IMR-90 (cell line): Measurements from ENCODE around the gene MCTP2. TPM values are rescaled to one million over a fixed set of nuclear protein-coding genes. Genes with fewer than 3 reads are reported as not detected.

Experiments used
- ATAC-seq: fragments of 200-7000 bp; cut with Tn5 transposase; 2 replicates; pipeline ENCODE4 v1.9.1; 2020; ENCODE audit warnings: low read depth, mild to moderate bottlenecking, moderate library complexity
- BruUV-seq: library from RNA; stranded (reverse); fragments of 400-500 nt; replicated peaks from 2 replicates; lab custom pipeline; 2021; lab: Mats Ljungman, UMichigan
- CTCF ChIA-PET: fragments of 300-600 bp; formaldehyde crosslinking; extraction: SDS; loops from one replicate; lab custom pipeline; 2021; ENCODE audit warnings: antibody characterized with exemption; lab: Yijun Ruan, JAX
- POLR2A ChIA-PET: fragments of 300-600 bp; sonication (Branson Sonifier 250); formaldehyde crosslinking; loops from one replicate; lab custom pipeline; 2022; ENCODE audit warnings: antibody characterized with exemption; ENCODE audit not compliant: unreplicated experiment; lab: Charles Lee
- DNase-seq: peaks from one replicate; pipeline ENCODE4 v3.0.0; 2013
- H2AFZ ChIP-seq: replicated peaks from 2 replicates; pipeline ENCODE3; 2013; ENCODE audit warnings: low read length, mild to moderate bottlenecking; ENCODE audit not compliant: poor library complexity
- H2AK5ac ChIP-seq: 2 replicates; pipeline ENCODE4 v1.6.1; 2013; ENCODE audit warnings: low read depth, low read length, inconsistent platforms
- H2AK9ac ChIP-seq: replicated peaks from 2 replicates; pipeline ENCODE3; 2013; ENCODE audit warnings: mild to moderate bottlenecking, low read depth, low read length, moderate library complexity; ENCODE audit not compliant: poor library complexity
- H2BK120ac ChIP-seq: 2 replicates; pipeline ENCODE4 v1.6.1; 2013; ENCODE audit warnings: low read depth, low read length, inconsistent platforms
- H2BK15ac ChIP-seq: 3 replicates; pipeline ENCODE4 v1.6.1; 2013; ENCODE audit warnings: low read depth, low read length, inconsistent platforms
- H2BK20ac ChIP-seq: 2 replicates; pipeline ENCODE4 v1.6.1; 2013; ENCODE audit warnings: low read depth, mild to moderate bottlenecking, inconsistent platforms, low read length, moderate library complexity
- H2BK5ac ChIP-seq: 2 replicates; pipeline ENCODE4 v1.6.1; 2013; ENCODE audit warnings: mild to moderate bottlenecking, low read depth, low read length, inconsistent platforms; ENCODE audit not compliant: poor library complexity, severe bottlenecking
- H3K14ac ChIP-seq: replicated peaks from 2 replicates; pipeline ENCODE4 v1.6.1; 2013; ENCODE audit warnings: low read depth, low read length, inconsistent platforms
- H3K18ac ChIP-seq: 2 replicates; pipeline ENCODE4 v1.6.1; 2013; ENCODE audit warnings: low read depth, low read length, control low read depth
- H3K23ac ChIP-seq: 2 replicates; pipeline ENCODE4 v1.6.1; 2013; ENCODE audit warnings: low read depth, low read length, inconsistent platforms
- H3K27ac ChIP-seq: 2 replicates; pipeline ENCODE4 v1.5.1; 2013; ENCODE audit warnings: mild to moderate bottlenecking, control low read depth, low read length; ENCODE audit not compliant: insufficient read depth
- H3K27me3 ChIP-seq: 2 replicates; pipeline ENCODE4 v1.6.1; 2013; ENCODE audit warnings: low read length; ENCODE audit not compliant: control insufficient read depth, insufficient read depth
- H3K36me3 ChIP-seq: 2 replicates; pipeline ENCODE4 v1.6.1; 2013; ENCODE audit warnings: low read length, mixed read lengths; ENCODE audit not compliant: control insufficient read depth, insufficient read depth
- H3K4ac ChIP-seq: 2 replicates; pipeline ENCODE4 v1.6.1; 2013; ENCODE audit warnings: low read depth, low read length, inconsistent platforms
- H3K4me1 ChIP-seq: 2 replicates; pipeline ENCODE4 v1.6.1; 2013; ENCODE audit warnings: low read length, mixed read lengths; ENCODE audit not compliant: control insufficient read depth, insufficient read depth
- H3K4me2 ChIP-seq: 2 replicates; pipeline ENCODE4 v1.6.1; 2013; ENCODE audit warnings: low read depth, mild to moderate bottlenecking, control low read depth, low read length, moderate library complexity
- H3K4me3 ChIP-seq: 2 replicates; pipeline ENCODE4 v1.5.1; 2013; ENCODE audit warnings: low read depth, mild to moderate bottlenecking, control low read depth, low read length, moderate library complexity; ENCODE audit not compliant: insufficient read depth
- H3K56ac ChIP-seq: 2 replicates; pipeline ENCODE4 v1.6.1; 2013; ENCODE audit warnings: low read length, inconsistent platforms; ENCODE audit not compliant: insufficient read depth; ENCODE audit errors: extremely low read depth
- H3K79me1 ChIP-seq, 2 experiments: 2 replicates each; pipeline ENCODE4 v1.6.1; 2013; ENCODE audit warnings: low read length in 2 of 2, inconsistent platforms in 1 of 2, low read depth in 1 of 2
- H3K9ac ChIP-seq: 2 replicates; pipeline ENCODE4 v1.6.1; 2013; ENCODE audit warnings: low read depth, low read length, control low read depth
- H3K9me1 ChIP-seq: 2 replicates; pipeline ENCODE4 v1.6.1; 2013; ENCODE audit warnings: low read length, inconsistent platforms; ENCODE audit not compliant: insufficient read depth
- H3K9me3 ChIP-seq: 2 replicates; pipeline ENCODE4 v1.6.1; 2013; ENCODE audit warnings: low read length; ENCODE audit not compliant: control insufficient read depth, insufficient read depth
- H4K20me1 ChIP-seq: 2 replicates; pipeline ENCODE4 v1.6.1; 2013; ENCODE audit warnings: low read length, inconsistent platforms; ENCODE audit not compliant: insufficient read depth
- H4K5ac ChIP-seq: 2 replicates; pipeline ENCODE4 v1.6.1; 2013; ENCODE audit warnings: mild to moderate bottlenecking, low read depth, low read length, control low read depth
- H4K8ac ChIP-seq, 2 experiments: 2 replicates each; pipeline ENCODE4 v1.6.1; 2013; ENCODE audit warnings: low read depth in 2 of 2, low read length in 2 of 2, control low read depth in 1 of 2, inconsistent platforms in 1 of 2
- H4K91ac ChIP-seq: 2 replicates; pipeline ENCODE4 v1.6.1; 2013; ENCODE audit warnings: low read depth, low read length, inconsistent platforms; ENCODE audit not compliant: insufficient read depth
- BHLHE40 ChIP-seq: fragments of 150-350 bp; IDR thresholded peaks from 2 replicates; pipeline ENCODE4 v1.6.1; 2016; ENCODE audit warnings: mild to moderate bottlenecking, low read depth, low read length
- CEBPB ChIP-seq: IDR thresholded peaks from 2 replicates; pipeline ENCODE4 v1.6.1; 2012; ENCODE audit warnings: low read depth, low read length, improper control_type of control experiment
- CHD1 ChIP-seq: IDR thresholded peaks from 2 replicates; pipeline ENCODE4 v1.6.1; 2012; ENCODE audit warnings: low read depth, low read length, improper control_type of control experiment
- CTCF ChIP-seq: conservative IDR thresholded peaks from 2 replicates; pipeline ENCODE4 v1.5.1; 2012; ENCODE audit warnings: mild to moderate bottlenecking, low read depth, low read length, improper control_type of control experiment
- ELK1 ChIP-seq: fragments of 150-350 bp; IDR thresholded peaks from 2 replicates; pipeline ENCODE4 v1.6.1; 2016; ENCODE audit warnings: low read depth, mild to moderate bottlenecking, low read length, moderate library complexity, borderline replicate concordance
- FOS ChIP-seq: fragments of 150-350 bp; IDR thresholded peaks from 2 replicates; pipeline ENCODE4 v1.6.1; 2016; ENCODE audit warnings: low read depth, low read length
- MAZ ChIP-seq: IDR thresholded peaks from 2 replicates; pipeline ENCODE4 v1.6.1; 2012; ENCODE audit warnings: low read depth, mild to moderate bottlenecking, low read length, improper control_type of control experiment, moderate library complexity, borderline replicate concordance
- MXI1 ChIP-seq: IDR thresholded peaks from 2 replicates; pipeline ENCODE4 v1.6.1; 2012; ENCODE audit warnings: low read depth, mild to moderate bottlenecking, low read length, moderate library complexity, borderline replicate concordance
- NFE2L2 ChIP-seq: fragments of 150-350 bp; IDR thresholded peaks from 2 replicates; pipeline ENCODE4 v1.6.1; 2016; ENCODE audit warnings: low read depth, mild to moderate bottlenecking, low read length
- POLR2A ChIP-seq: IDR thresholded peaks from 2 replicates; pipeline ENCODE4 v1.6.1; 2012; ENCODE audit warnings: mild to moderate bottlenecking, low read depth, low read length
- RAD21 ChIP-seq: IDR thresholded peaks from 2 replicates; pipeline ENCODE4 v1.6.1; 2012; ENCODE audit warnings: low read length, improper control_type of control experiment
- RCOR1 ChIP-seq: IDR thresholded peaks from 2 replicates; pipeline ENCODE4 v1.6.1; 2012; ENCODE audit warnings: mild to moderate bottlenecking, low read length, improper control_type of control experiment; ENCODE audit not compliant: insufficient replicate concordance
- RFX5 ChIP-seq: IDR thresholded peaks from 2 replicates; pipeline ENCODE4 v1.8.0; 2012; ENCODE audit warnings: low read depth, mild to moderate bottlenecking, low read length, moderate library complexity
- SMC3 ChIP-seq: fragments of 150-350 bp; IDR thresholded peaks from 2 replicates; pipeline ENCODE4 v1.6.1; 2016; ENCODE audit warnings: low read depth, mild to moderate bottlenecking, antibody characterized with exemption, low read length, moderate library complexity
- USF2 ChIP-seq: fragments of 150-350 bp; IDR thresholded peaks from 2 replicates; pipeline ENCODE4 v1.6.1; 2017; ENCODE audit warnings: mild to moderate bottlenecking, antibody characterized with exemption, low read length, low read depth
- WGBS, 2 experiments: methylation state at CpG; one replicate each; pipeline versions ENCODE4 v1.1.5 to v1.1.7; 2013; ENCODE audit warnings: missing lambda C conversion rate in 2 of 2; ENCODE audit not compliant: insufficient read length in 1 of 2; ENCODE audit errors: extremely low coverage in 2 of 2; 5-methylcytosine and 5-hydroxymethylcytosine counted together
- dilution Hi-C: fragments of 300-500 bp; cut with HindIII; formaldehyde crosslinking; loops from one replicate; pipeline ENCODE4 v1.14.3; 2018; ENCODE audit warnings: low sequenced_read_pairs; ENCODE audit not compliant: unreplicated experiment
- in situ Hi-C: fragments of 300-500 bp; cut with MboI; formaldehyde crosslinking; loops from 3 replicates; pipeline ENCODE4 v1.14.3; 2019; ENCODE audit warnings: low sequenced_read_pairs, inconsistent platforms, mixed read lengths
- intact Hi-C: fragments of 100-400 bp; cut with micrococcal nuclease; formaldehyde crosslinking; loops from 2 replicates; pipeline ENCODE4 v1.10.0; 2022
- polyA plus RNA-seq, 3 experiments: library from polyadenylated mRNA; depleted of rRNA; stranded (reverse); fragments of >200 nt; gene quantifications; 2 replicates each; pipeline ENCODE4 v1.2.3, GENCODE V29; 2012; ENCODE audit warnings: low replicate concordance in 1 of 3
- total RNA-seq: library from RNA; depleted of rRNA; stranded (reverse); fragments of >200 nt; gene quantifications from 2 replicates; pipeline ENCODE4 v1.2.3, GENCODE V29; 2012

The MCTP2 gene
- total and polyA plus RNA-seq, 2 of the 4 experiments (the other 2 are of a cell fraction), result 5.1 to 9.9 TPM

- no peak for ATAC-seq
Observed at GRCh38 chr15:94331731-94332130, 100.4 kb downstream of the MCTP2 start.

More at GRCh38 chr15:94331731-94332130, 100.4 kb downstream of the MCTP2 start:
- Histone ChIP-seq H2BK5ac (no peak overlapping the region), H2AK5ac (no peak overlapping the region), H2AK9ac (no peak overlapping the region), H2BK20ac (no peak overlapping the region), H3K9me3 (no peaks in the 10 kb centered on the region), H3K4ac (no peak overlapping the region), H3K9me1 (peaks cover 3% of the 10 kb centered on the region; the same call in 1 of the 2 replicates), H3K18ac (no peak overlapping the region), H3K27me3 (no peaks in the 10 kb centered on the region), H3K9ac (no peak overlapping the region), H3K4me3 (no peak overlapping the region), H3K56ac (no peak overlapping the region), H4K8ac (no peak overlapping the region), H2BK15ac (no peak overlapping the region), H3K4me1 (peaks cover 2% of the 10 kb centered on the region; the same call in 1 of the 2 replicates), H3K4me2 (no peak overlapping the region), H4K20me1 (no peaks in the 10 kb centered on the region), H4K91ac (no peak overlapping the region), H4K5ac (no peak overlapping the region), H3K14ac (no peak overlapping the region), H3K23ac (no peak overlapping the region), H3K36me3 (no peaks in the 10 kb centered on the region), H2AFZ (no peak overlapping the region), H3K79me1 (0 out of 4 replicates have a peak, but pooled peaks cover 0 to 4% of the 10 kb centered on the region in 2 experiments), H3K27ac (no peak overlapping the region), H2BK120ac (no peak overlapping the region)
- dilution Hi-C loops (no loop called here), in situ Hi-C loops (no loop called here), intact Hi-C loops (no loop called here)
- TF ChIP-seq CEBPB (no peak), NFE2L2 (no peak), POLR2A (no peak), BHLHE40 (no peak), SMC3 (no peak), USF2 (no peak), FOS (no peak), MAZ (no peak), CTCF (no peak), CHD1 (no peak), RFX5 (no peak), MXI1 (no peak), RAD21 (no peak), RCOR1 (no peak), ELK1 (no peak)
- WGBS, 2 experiments, result 67% methylated on average over 1 of the region's 3 CpGs; no CpG with 5 or more reads in 1 of the 2 experiments
- no TSS peak for BruUV-seq
- no peak for DNase-seq
- POLR2A ChIA-PET, result no interaction called here
- CTCF ChIA-PET, result interaction anchor here (1.2 to 1.9 kb wide), 3 partner anchors 7 to 167 kb away, joined by 3 to 6 read pairs (median 6); no protein-coding TSS in a partner anchor
